ENCODE measurements around the gene ARHGAP31.

ARHGAP31 gene

DNA sequence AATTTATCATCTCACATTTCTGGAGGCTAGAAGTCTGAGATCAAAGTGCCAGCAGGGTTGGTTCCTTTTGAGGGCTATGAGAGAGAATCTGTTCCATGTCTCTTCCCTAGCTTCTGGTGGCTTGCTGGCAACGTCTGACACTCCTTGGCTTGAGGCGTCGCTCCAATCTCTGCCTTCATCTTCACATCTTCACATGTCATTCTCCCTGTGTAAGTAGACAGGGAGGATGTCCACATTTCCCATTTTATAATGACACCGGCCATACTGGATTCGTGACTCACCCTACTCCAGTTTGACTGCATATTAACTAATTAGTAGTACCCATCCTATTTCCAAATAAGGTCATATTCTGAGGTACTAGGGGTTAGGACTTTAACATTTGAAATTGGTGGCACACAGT is 17.5 kb upstream of the ARHGAP31 start:
- TF ChIP-seq POLR2AphosphoS5 (IDR thresholded peaks at IDR 0.05; ENCODE audit: low read depth, low read length) (no peak), TAF1 (IDR thresholded peaks at IDR 0.05; ENCODE audit: low read depth, low read length) (no peak), PAX5 (IDR thresholded peaks at IDR 0.05; ENCODE audit: insufficient read depth, low read length, severe bottlenecking) (no peak), SPI1 (IDR thresholded peaks at IDR 0.05; ENCODE audit: low read depth, low read length) (no peak), POU2F2 (IDR thresholded peaks at IDR 0.05; ENCODE audit: low read depth, low read length) (no peak), POLR2A (IDR thresholded peaks at IDR 0.05; ENCODE audit: low read depth, low read length) (no peak)
- peak; percentile 26 for FAIRE-seq

DNA sequence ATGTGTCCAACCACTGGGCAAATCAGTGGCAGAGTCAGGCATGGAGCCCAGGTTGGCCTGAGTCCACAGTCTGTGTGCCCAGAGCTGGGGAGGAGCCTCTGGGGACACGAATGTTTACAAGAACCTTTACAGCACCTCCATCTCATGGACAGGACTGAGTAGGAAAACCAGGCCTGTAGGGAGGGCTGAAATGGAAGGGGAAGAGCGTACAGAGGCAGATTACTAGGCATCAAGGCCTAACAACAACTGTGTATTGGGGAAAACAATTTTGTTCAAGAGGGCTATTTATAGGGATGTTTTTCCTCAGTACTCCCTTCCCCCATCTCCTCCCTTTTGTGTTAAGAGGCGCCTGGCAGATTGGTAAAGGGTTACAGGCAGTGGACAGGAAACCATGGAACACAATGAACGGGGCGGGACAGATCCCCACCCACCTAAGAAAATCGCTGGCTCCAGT is 15.1 kb upstream of the ARHGAP31 start:
- TF ChIP-seq POU2F2 (IDR thresholded peaks at IDR 0.05; ENCODE audit: low read depth, low read length) (no peak), POLR2AphosphoS5 (IDR thresholded peaks at IDR 0.05; ENCODE audit: low read depth, low read length) (no peak), SPI1 (IDR thresholded peaks at IDR 0.05; ENCODE audit: low read depth, low read length) (no peak), PAX5 (IDR thresholded peaks at IDR 0.05; ENCODE audit: insufficient read depth, low read length, severe bottlenecking) (no peak), POLR2A (IDR thresholded peaks at IDR 0.05; ENCODE audit: low read depth, low read length) (no peak), TAF1 (IDR thresholded peaks at IDR 0.05; ENCODE audit: low read depth, low read length) (no peak)
- FAIRE-seq (no peak), DNase-seq (ENCODE audit: insufficient read length, low spot score) (no peak)

More for the DNA sequence above, 17.5 kb upstream of the ARHGAP31 start:
- DNase-seq (ENCODE audit: insufficient read length, low spot score), result no peak

DNA sequence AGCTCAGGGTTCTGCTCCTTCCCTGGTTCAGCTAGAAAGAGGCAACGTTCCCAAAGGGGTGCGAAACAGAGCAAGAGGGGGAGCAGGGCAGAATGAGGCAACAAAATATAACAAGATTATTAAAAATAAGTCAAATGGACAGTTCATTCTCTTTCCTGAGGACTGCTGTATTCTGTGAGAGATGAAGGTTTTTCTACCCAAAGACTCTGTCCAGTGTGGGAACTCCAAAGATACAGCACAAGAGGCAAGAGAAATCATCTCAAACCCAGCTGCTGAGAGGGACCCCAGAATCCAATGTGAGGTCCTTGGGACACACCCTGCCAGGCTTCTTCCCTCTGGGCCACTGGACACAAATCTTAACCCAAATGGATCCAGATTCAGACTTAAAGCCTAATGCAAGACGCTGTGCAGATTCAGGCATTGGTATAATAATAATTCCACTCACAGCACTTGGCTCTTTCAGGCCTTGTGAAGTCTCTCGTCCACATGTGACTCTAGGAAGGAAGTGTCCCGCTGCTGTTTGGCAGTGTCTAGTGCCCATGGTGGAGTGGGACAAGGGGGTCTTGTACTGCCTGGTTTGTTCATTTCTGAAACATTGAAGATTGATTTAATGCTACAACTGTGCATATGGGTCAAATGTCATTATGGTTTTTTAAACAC is 14.5 kb upstream of the ARHGAP31 start:
- DNase-seq (ENCODE audit: insufficient read length, low spot score), result no peak
- no peak for FAIRE-seq
- TF ChIP-seq POU2F2 (IDR thresholded peaks at IDR 0.05; ENCODE audit: low read depth, low read length) (no peak), TAF1 (IDR thresholded peaks at IDR 0.05; ENCODE audit: low read depth, low read length) (no peak), POLR2A (IDR thresholded peaks at IDR 0.05; ENCODE audit: low read depth, low read length) (no peak), SPI1 (IDR thresholded peaks at IDR 0.05; ENCODE audit: low read depth, low read length) (no peak), PAX5 (IDR thresholded peaks at IDR 0.05; ENCODE audit: insufficient read depth, low read length, severe bottlenecking) (no peak), POLR2AphosphoS5 (IDR thresholded peaks at IDR 0.05; ENCODE audit: low read depth, low read length) (no peak)

DNA sequence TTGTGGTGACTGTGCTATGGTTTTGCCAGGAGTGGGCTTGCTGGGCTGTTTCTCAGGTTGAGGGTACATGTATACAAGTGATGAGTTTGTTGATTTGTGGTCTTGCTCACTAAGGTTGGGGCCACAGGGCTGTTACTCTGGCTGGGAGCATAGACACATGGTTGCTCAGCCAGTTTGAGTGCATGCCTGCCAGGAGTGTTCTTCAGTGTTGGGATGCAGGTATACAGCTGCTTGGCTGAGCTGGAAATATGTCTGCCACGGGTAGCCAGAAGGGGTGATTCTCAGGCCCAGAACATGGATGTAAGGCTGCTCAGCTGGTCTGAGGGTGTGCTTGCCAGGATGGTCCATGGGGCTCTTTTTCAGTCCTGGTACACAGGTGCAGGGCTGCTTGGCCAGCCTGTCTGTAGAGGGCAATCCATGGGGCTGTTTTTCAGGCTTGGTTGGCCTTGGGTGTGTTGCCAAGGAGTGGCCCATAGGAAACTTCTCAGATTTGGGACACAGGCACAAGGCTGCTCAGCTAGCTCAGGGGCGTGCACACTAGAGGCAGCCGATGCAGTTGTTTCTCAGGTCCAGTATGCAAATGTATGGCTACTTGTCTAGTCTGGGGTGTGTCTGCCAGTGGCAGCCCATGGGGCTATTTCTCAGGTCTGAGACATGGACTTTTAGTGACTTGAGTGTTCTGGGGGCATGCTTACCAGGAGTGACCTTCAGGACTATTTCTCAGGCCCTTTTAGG is 5.3 kb upstream of the ARHGAP31 start:
- no peak for FAIRE-seq
- TF ChIP-seq POLR2AphosphoS5 (IDR thresholded peaks at IDR 0.05; ENCODE audit: low read depth, low read length), result no peak
- TF ChIP-seq POLR2A (IDR thresholded peaks at IDR 0.05; ENCODE audit: low read depth, low read length), result no peak
- TF ChIP-seq POU2F2 (IDR thresholded peaks at IDR 0.05; ENCODE audit: low read depth, low read length), result no peak
- no peak for TF ChIP-seq TAF1 (IDR thresholded peaks at IDR 0.05; ENCODE audit: low read depth, low read length)
- TF ChIP-seq SPI1 (IDR thresholded peaks at IDR 0.05; ENCODE audit: low read depth, low read length), result no peak
- TF ChIP-seq PAX5 (IDR thresholded peaks at IDR 0.05; ENCODE audit: insufficient read depth, low read length, severe bottlenecking), result no peak
- no peak for DNase-seq (ENCODE audit: insufficient read length, low spot score)

DNA sequence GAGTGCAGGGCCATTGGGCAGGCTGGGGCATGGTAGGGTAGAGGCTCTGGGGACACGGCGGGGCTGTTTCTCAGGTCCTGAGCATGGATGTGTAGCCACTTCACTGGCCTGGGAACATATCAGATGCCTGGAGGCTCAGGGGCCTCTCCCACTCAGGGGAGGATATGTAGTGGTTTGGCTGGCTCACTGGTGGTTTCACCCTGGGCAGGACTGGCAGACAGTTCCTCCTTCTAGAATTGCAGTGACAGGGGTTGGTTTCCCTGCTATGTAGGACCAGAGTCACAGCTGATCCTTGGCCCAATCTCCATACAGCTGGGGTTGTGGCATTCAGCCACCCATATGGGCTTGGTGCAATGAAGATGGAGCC is 4.8 kb upstream of the ARHGAP31 start:
- no peak for FAIRE-seq
- TF ChIP-seq PAX5 (IDR thresholded peaks at IDR 0.05; ENCODE audit: insufficient read depth, low read length, severe bottlenecking) (no peak), SPI1 (IDR thresholded peaks at IDR 0.05; ENCODE audit: low read depth, low read length) (no peak), POLR2AphosphoS5 (IDR thresholded peaks at IDR 0.05; ENCODE audit: low read depth, low read length) (no peak), TAF1 (IDR thresholded peaks at IDR 0.05; ENCODE audit: low read depth, low read length) (no peak)
- no peak for DNase-seq (ENCODE audit: insufficient read length, low spot score)

DNA sequence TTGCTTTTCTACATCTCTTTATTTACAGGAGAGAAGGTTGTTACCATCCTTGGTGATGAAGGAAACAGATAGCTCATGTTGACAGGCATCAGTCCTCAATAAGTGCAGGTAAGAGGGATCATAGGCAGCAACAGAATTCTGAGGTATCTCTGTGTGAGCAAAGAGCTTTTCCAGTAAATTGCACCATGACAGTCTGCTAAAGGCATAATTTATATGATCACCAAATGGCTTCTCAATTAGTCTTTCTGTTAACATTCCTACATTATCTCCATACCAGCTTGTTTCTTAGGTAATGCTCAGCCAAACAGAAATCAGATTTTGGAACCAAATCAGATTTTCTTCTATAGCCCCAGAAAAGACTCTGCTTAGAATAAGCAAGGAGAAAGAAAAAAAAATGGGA is 3.6 kb upstream of the ARHGAP31 start:
- FAIRE-seq (no peak), DNase-seq (ENCODE audit: insufficient read length, low spot score) (no peak)
- TF ChIP-seq POLR2A (IDR thresholded peaks at IDR 0.05; ENCODE audit: low read depth, low read length) (no peak), SPI1 (IDR thresholded peaks at IDR 0.05; ENCODE audit: low read depth, low read length) (no peak), TAF1 (IDR thresholded peaks at IDR 0.05; ENCODE audit: low read depth, low read length) (no peak), POLR2AphosphoS5 (IDR thresholded peaks at IDR 0.05; ENCODE audit: low read depth, low read length) (no peak), POU2F2 (IDR thresholded peaks at IDR 0.05; ENCODE audit: low read depth, low read length) (no peak), PAX5 (IDR thresholded peaks at IDR 0.05; ENCODE audit: insufficient read depth, low read length, severe bottlenecking) (no peak)

DNA sequence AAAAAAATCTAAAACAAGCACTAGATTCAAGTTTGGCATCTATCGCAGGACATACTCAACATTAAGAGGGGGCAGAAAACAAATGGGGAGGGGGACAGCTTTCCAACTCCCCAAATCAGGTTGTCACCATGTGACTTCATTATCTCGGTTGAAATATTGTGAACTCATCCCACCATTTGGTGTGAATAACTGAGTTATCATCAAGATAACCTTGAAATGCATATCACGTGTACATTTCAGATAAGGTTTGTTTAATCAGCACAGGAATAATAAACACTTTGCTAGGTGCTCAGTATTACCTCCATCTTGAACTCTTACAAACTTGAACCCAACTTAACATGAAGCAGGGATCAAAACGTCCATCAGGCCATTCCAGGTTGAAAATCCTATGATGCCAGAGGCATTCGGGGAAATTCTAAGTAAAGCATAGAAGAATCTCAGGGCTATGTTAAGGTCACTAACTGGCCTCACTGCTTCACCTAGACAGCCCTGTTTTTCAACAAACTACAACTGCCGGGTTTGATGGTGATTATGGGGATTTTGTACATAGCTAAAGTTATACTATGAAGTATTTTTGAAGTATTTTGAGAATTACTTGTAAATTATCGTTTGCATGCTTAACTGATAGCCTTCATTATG is 3.0 kb upstream of the ARHGAP31 start:
- DNase-seq (ENCODE audit: insufficient read length, low spot score) (no peak), FAIRE-seq (peak; percentile 66)
- TF ChIP-seq POLR2A (IDR thresholded peaks at IDR 0.05; ENCODE audit: low read depth, low read length) (no peak), SPI1 (IDR thresholded peaks at IDR 0.05; ENCODE audit: low read depth, low read length) (no peak), POU2F2 (IDR thresholded peaks at IDR 0.05; ENCODE audit: low read depth, low read length) (no peak), POLR2AphosphoS5 (IDR thresholded peaks at IDR 0.05; ENCODE audit: low read depth, low read length) (no peak), PAX5 (IDR thresholded peaks at IDR 0.05; ENCODE audit: insufficient read depth, low read length, severe bottlenecking) (no peak), TAF1 (IDR thresholded peaks at IDR 0.05; ENCODE audit: low read depth, low read length) (no peak)

DNA sequence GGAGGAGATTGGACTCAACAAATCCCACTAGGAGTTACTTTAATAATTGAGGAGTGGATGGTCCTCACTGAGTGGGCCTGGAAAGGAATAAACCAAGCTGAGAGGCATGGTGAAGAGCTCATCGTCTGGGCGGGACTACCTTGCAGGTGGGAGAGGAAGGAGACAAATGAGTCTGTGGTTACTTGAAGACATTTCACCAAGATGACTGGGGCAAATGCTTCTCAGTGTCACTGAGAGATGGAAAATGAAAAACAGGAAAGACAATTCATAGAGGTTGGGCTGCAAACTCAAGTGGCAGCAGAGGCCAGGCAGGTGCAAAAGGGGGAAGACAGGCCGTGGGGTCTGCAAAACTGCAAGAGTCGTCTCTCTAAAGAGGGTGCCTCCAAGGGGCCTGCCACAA is 1.5 kb upstream of the ARHGAP31 start:
- FAIRE-seq, result peak; percentile 88
- TF ChIP-seq POU2F2 (IDR thresholded peaks at IDR 0.05; ENCODE audit: low read depth, low read length) (no peak), POLR2A (IDR thresholded peaks at IDR 0.05; ENCODE audit: low read depth, low read length) (no peak), PAX5 (IDR thresholded peaks at IDR 0.05; ENCODE audit: insufficient read depth, low read length, severe bottlenecking) (no peak), POLR2AphosphoS5 (IDR thresholded peaks at IDR 0.05; ENCODE audit: low read depth, low read length) (no peak), SPI1 (IDR thresholded peaks at IDR 0.05; ENCODE audit: low read depth, low read length) (no peak), TAF1 (IDR thresholded peaks at IDR 0.05; ENCODE audit: low read depth, low read length) (no peak)
- no peak for DNase-seq (ENCODE audit: insufficient read length, low spot score)

Data from GM12891 (cell line).